Right lobe of liver (tissue), 4 donors: ENCODE data around the gene ABCG4.
A peak's percentile ranks its signal among the peaks of the same experiment; 100 is the strongest.

ENCODE experiments used
- CTCF ChIP-seq, 4 donors: fragments of 200-600 bp in 3 of 4; fragments of 450-650 bp in 1 of 4; IDR thresholded peaks; one replicate each; pipeline versions ENCODE4 v1.5.1 to v1.8.0; 2016 to 2022; ENCODE audit warnings: antibody characterized with exemption in 4 of 4, mild to moderate bottlenecking in 2 of 4
- POLR2A ChIP-seq: fragments of 450-650 bp; IDR thresholded peaks from one replicate; pipeline ENCODE4 v1.6.1; 2017; ENCODE audit warnings: antibody characterized with exemption, mild to moderate bottlenecking
- donor health status: DM: no; HTN: no; CAD: no.
- donor health status: DM: no; HTN: no; CAD: no.
- donor health status: DM: no; HTN: yes; CAD: no.

GRCh38 chr11:119101759-119102423, 47.0 kb upstream of the ABCG4 start, which contains the start of gene DPAGT1:
- no peak for TF ChIP-seq CTCF (IDR thresholded peaks at IDR 0.05)
- TF ChIP-seq POLR2A, result peak; percentile 6
